GM21526 (cell line): ENCODE results near the gene ATP2B2.

Experiments
- ATAC-seq: cut with Tn5 transposase; IDR thresholded peaks from one replicate; pipeline ENCODE4 v1.9.1; 2021; ENCODE audit warnings: moderate library complexity; ENCODE audit not compliant: unreplicated experiment, low FRiP score

The ATP2B2 gene

GRCh38 chr3:10352146-10352911 is 153.1 kb downstream of the ATP2B2 start:
- ATAC-seq: no peak

GRCh38 chr3:10351013-10351735 is 154.2 kb downstream of the ATP2B2 start:
- no peak for ATAC-seq

- no peak for ATAC-seq
Observed at GRCh38 chr3:10350324-10350985, 154.9 kb downstream of the ATP2B2 start.

GRCh38 chr3:10349801-10350200 is 155.6 kb downstream of the ATP2B2 start:
- no peak for ATAC-seq

- ATAC-seq: no peak
Observed at GRCh38 chr3:10348404-10348721, 157.0 kb downstream of the ATP2B2 start.

- ATAC-seq: no peak
Observed at GRCh38 chr3:10347648-10348403, 157.6 kb downstream of the ATP2B2 start.

- ATAC-seq: no peak
Observed at GRCh38 chr3:10345911-10346310, 159.5 kb downstream of the ATP2B2 start.

GRCh38 chr3:10344944-10345575 is 160.3 kb downstream of the ATP2B2 start:
- ATAC-seq: no peak

GRCh38 chr3:10344147-10344943 is 161.0 kb downstream of the ATP2B2 start:
- ATAC-seq: no peak

GRCh38 chr3:10343526-10343925 is 161.9 kb downstream of the ATP2B2 start:
- ATAC-seq: no peak

- no peak for ATAC-seq
Observed at GRCh38 chr3:10342781-10343180, 162.6 kb downstream of the ATP2B2 start.

GRCh38 chr3:10341901-10342398 is 163.4 kb downstream of the ATP2B2 start:
- ATAC-seq: no peak

GRCh38 chr3:10340476-10340875 is 164.9 kb downstream of the ATP2B2 start:
- no peak for ATAC-seq

GRCh38 chr3:10340046-10340445 is 165.3 kb downstream of the ATP2B2 start:
- ATAC-seq: no peak

GRCh38 chr3:10339376-10339955 is 165.9 kb downstream of the ATP2B2 start:
- no peak for ATAC-seq

GRCh38 chr3:10338591-10339353 is 166.6 kb downstream of the ATP2B2 start:
- no peak for ATAC-seq

GRCh38 chr3:10338164-10338470 is 167.3 kb downstream of the ATP2B2 start:
- no peak for ATAC-seq

- no peak for ATAC-seq
Observed at GRCh38 chr3:10337323-10338163, 167.8 kb downstream of the ATP2B2 start.
